ENCODE measurements around the gene RBPJ. TPM values are rescaled to one million over a fixed set of nuclear protein-coding genes. Genes with fewer than 3 reads are reported as not detected.

RBPJ gene
- total RNA-seq, 1 donor from 2014 or later: 162 TPM

DNA sequence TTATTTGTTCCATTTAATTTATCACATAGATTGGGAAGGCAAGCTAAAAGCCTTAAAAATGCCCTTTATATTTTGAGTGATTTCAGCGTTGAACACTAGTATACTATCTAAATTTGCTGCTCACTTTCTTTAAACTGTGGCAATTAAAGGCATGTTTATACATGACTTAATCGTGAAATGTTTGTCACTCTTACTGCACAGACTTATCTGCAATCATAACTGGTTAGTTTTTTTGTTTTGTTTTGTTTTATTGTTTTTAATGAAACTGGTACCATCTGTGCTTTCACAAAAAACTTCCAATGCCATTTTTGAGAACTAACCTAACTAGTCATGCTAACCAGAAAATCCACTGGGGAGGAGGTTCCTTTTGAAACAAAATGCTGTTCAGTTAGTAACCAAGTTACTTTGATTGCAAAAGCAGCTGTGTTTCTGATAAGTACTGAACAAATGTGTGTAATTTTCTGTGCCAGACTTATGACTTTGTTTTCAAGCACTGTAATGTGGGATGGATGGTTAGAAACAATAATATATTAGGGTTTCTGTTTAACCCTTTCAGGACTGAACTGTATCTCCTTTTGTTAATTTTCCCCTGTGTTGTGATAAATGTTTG, 113.3 kb downstream of the RBPJ start:
- peaks cover 40% of the 10 kb centered on the region for H3K4me1 Mint-ChIP-seq (ENCODE audit: low read depth)
- H3K27ac Mint-ChIP-seq: peak overlapping the region; percentile 31
- H3K36me3 Mint-ChIP-seq (ENCODE audit: insufficient read depth): peaks cover 52% of the 10 kb centered on the region
- H3K4me3 Mint-ChIP-seq (ENCODE audit: low read depth): no peak overlapping the region
- H3K9me3 Mint-ChIP-seq (ENCODE audit: low read depth): no peaks in the 10 kb centered on the region
- no peaks in the 10 kb centered on the region for H3K27me3 Mint-ChIP-seq
- TF ChIP-seq, protein P1, sequence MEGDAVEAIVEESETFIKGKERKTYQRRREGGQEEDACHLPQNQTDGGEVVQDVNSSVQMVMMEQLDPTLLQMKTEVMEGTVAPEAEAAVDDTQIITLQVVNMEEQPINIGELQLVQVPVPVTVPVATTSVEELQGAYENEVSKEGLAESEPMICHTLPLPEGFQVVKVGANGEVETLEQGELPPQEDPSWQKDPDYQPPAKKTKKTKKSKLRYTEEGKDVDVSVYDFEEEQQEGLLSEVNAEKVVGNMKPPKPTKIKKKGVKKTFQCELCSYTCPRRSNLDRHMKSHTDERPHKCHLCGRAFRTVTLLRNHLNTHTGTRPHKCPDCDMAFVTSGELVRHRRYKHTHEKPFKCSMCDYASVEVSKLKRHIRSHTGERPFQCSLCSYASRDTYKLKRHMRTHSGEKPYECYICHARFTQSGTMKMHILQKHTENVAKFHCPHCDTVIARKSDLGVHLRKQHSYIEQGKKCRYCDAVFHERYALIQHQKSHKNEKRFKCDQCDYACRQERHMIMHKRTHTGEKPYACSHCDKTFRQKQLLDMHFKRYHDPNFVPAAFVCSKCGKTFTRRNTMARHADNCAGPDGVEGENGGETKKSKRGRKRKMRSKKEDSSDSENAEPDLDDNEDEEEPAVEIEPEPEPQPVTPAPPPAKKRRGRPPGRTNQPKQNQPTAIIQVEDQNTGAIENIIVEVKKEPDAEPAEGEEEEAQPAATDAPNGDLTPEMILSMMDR (IDR thresholded peaks at IDR 0.05; ENCODE audit: unreplicated experiment): no peak
- DNase-seq (ENCODE audit: low spot score, unreplicated experiment): no peak

DNA sequence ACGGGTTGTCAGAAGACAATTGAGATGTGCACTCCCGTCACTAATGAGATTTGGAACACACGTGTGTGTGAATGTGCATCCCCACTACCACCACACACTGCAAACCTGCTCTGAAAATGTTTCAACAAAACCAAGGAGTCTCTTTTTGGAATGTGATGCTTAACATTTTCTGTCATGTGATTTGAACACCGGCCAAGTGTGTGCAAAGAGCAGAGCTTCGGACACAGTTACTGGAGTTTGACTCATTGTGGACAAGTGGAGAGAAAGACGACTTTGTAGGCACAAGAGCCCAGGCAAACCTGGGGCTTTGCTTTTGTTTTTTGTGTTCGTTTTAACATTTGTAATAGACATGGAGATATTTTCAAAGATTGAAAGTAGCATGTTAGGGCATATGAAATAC, 120.3 kb downstream of the RBPJ start:
- peaks cover 27% of the 10 kb centered on the region for H3K9me3 Mint-ChIP-seq (ENCODE audit: low read depth)
- H3K36me3 Mint-ChIP-seq (ENCODE audit: insufficient read depth): peaks cover 53% of the 10 kb centered on the region

DNA sequence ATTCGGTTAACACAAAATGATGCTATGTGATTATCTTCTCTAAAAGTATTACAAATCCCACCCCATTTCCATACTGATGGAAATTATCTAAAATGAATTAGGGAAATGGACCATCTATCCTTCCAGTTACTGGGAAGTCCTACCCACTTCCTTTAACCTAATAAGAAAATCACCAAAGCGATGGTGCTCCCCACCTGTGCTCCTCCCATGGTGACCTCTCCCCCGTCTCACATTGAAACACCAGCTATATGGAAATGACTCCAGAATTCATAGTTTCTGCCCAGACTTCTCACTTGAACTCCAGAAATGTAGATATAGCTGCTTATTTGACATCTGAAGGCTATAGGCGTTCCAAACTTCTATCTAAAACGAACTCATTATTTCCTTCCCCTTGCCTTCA, 121.0 kb downstream of the RBPJ start:
- H3K4me3 Mint-ChIP-seq (ENCODE audit: low read depth): no peak overlapping the region
- peaks cover 6% of the 10 kb centered on the region for H3K4me1 Mint-ChIP-seq (ENCODE audit: low read depth)
- TF ChIP-seq, protein P1 (IDR thresholded peaks at IDR 0.05; ENCODE audit: unreplicated experiment): no peak
- no peaks in the 10 kb centered on the region for H3K27me3 Mint-ChIP-seq
- peaks cover 33% of the 10 kb centered on the region for H3K9me3 Mint-ChIP-seq (ENCODE audit: low read depth)
- peaks cover 51% of the 10 kb centered on the region for H3K36me3 Mint-ChIP-seq (ENCODE audit: insufficient read depth)
- no peak for DNase-seq (ENCODE audit: low spot score, unreplicated experiment)
- H3K27ac Mint-ChIP-seq: peak overlapping the region; percentile 73

More for the DNA sequence above, 120.3 kb downstream of the RBPJ start:
- H3K27ac Mint-ChIP-seq: peak overlapping the region; percentile 29
- peaks cover 3% of the 10 kb centered on the region for H3K4me1 Mint-ChIP-seq (ENCODE audit: low read depth)
- no peaks in the 10 kb centered on the region for H3K27me3 Mint-ChIP-seq
- TF ChIP-seq, protein P1 (IDR thresholded peaks at IDR 0.05; ENCODE audit: unreplicated experiment): no peak
- no peak for DNase-seq (ENCODE audit: low spot score, unreplicated experiment)
- no peak overlapping the region for H3K4me3 Mint-ChIP-seq (ENCODE audit: low read depth)

DNA sequence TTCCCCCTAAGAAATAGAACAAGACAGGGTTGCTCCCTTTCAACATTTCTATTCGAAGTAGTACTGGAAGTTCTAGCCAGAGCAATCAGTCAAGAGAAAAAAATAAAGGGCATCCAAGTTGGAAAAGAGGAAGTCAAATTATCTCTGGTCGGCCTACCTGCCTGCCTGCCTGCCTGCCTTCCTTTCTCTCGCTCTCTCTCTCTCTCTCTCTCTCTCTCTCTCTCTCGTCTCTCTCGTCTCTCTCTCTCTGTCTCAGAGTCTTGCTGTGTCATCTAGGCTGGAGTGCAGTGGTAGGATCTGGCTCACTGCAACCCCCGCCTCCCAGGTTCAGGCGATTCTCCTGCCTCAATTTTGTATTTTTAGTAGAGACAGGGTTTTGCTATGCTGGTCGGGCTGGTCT, 126.6 kb downstream of the RBPJ start:
- Mint-ChIP-seq H3K36me3 (ENCODE audit: insufficient read depth) (peaks cover 33% of the 10 kb centered on the region), H3K4me1 (ENCODE audit: low read depth) (peaks cover 29% of the 10 kb centered on the region), H3K27ac (peak overlapping the region; percentile 47), H3K27me3 (no peaks in the 10 kb centered on the region), H3K4me3 (ENCODE audit: low read depth) (no peak overlapping the region), H3K9me3 (ENCODE audit: low read depth) (peaks cover 46% of the 10 kb centered on the region)
- no peak for DNase-seq (ENCODE audit: low spot score, unreplicated experiment)
- TF ChIP-seq, protein P1 (IDR thresholded peaks at IDR 0.05; ENCODE audit: unreplicated experiment): no peak

DNA sequence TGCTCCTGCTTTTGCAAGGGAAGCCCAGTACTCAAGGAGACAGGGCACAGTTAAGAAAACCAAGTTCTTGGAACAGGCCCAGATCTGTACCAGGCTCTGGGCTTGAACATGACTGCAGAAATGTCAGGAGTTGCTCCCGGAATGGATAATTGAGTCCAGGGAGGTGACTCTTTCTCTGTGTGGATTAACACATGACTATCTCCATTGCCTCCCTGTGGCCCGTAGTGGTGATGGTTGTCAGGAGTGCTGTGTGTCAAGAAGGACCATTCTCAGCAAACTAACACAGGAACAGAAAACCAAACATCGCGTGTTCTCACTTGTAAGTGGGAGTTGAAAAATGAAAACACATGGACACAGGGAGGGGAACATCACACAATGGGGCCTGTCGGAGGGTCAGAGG, 129.6 kb downstream of the RBPJ start:
- Mint-ChIP-seq H3K27me3 (no peaks in the 10 kb centered on the region), H3K27ac (peak overlapping the region; percentile 96), H3K9me3 (ENCODE audit: low read depth) (peaks cover 30% of the 10 kb centered on the region), H3K36me3 (ENCODE audit: insufficient read depth) (peaks cover 18% of the 10 kb centered on the region), H3K4me1 (ENCODE audit: low read depth) (peaks cover 39% of the 10 kb centered on the region), H3K4me3 (ENCODE audit: low read depth) (no peak overlapping the region)
- no peak for DNase-seq (ENCODE audit: low spot score, unreplicated experiment)
- TF ChIP-seq, protein P1 (IDR thresholded peaks at IDR 0.05; ENCODE audit: unreplicated experiment): no peak

All from progenitor cell of endocrine pancreas (in vitro differentiated cells).